ENCODE results near the gene KCNA5. TPM values are rescaled to one million over a fixed set of nuclear protein-coding genes. Genes with fewer than 3 reads are reported as not detected.

KCNA5 gene
- total and polyA plus RNA-seq, 11 donors, result 0.84 to 4.4 (median 2.3) TPM

DNA sequence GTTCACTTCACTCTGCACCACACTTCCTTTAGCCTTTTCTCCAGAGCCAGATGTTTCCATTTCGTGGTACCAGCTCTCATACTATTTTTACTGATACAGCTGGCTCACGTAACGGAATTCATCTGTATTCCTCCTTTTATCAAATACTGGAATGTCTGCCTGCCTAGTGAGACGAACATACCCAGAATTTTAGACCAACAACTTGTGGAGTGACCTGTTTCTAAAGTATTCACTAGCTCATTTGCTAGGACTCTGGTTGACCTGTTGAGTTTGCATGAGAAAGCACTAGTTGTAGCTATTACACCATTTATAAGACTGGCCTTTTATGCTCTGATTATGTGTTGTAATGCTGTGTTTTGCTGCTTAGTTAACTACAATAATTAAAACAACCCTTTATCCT lies 22.6 kb downstream of the KCNA5 start:
- no peak overlapping the region for H3K27ac ChIP-seq
- WGBS, 4 donors, result 59 to 70% (median 64%) methylated on average over 4 of the region's 4 CpGs
- peaks cover 0 to 3% (median 0%) of the 10 kb centered on the region in 9 donors for H3K27me3 ChIP-seq
- no peak for TF ChIP-seq POLR2A (IDR thresholded peaks at IDR 0.05)
- TF ChIP-seq, protein P1, sequence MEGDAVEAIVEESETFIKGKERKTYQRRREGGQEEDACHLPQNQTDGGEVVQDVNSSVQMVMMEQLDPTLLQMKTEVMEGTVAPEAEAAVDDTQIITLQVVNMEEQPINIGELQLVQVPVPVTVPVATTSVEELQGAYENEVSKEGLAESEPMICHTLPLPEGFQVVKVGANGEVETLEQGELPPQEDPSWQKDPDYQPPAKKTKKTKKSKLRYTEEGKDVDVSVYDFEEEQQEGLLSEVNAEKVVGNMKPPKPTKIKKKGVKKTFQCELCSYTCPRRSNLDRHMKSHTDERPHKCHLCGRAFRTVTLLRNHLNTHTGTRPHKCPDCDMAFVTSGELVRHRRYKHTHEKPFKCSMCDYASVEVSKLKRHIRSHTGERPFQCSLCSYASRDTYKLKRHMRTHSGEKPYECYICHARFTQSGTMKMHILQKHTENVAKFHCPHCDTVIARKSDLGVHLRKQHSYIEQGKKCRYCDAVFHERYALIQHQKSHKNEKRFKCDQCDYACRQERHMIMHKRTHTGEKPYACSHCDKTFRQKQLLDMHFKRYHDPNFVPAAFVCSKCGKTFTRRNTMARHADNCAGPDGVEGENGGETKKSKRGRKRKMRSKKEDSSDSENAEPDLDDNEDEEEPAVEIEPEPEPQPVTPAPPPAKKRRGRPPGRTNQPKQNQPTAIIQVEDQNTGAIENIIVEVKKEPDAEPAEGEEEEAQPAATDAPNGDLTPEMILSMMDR (IDR thresholded peaks at IDR 0.05), result no peak
- H3K4me1 ChIP-seq, result peaks cover 0 to 7% (median under 1%) of the 10 kb centered on the region in 12 donors
- intact Hi-C loops (cut with DNase I), result no loop called here
- no peak for ATAC-seq
- no peaks in the 10 kb centered on the region for H3K9me3 ChIP-seq
- no peaks in the 10 kb centered on the region for H3K36me3 ChIP-seq
- no peak overlapping the region for H3K4me3 ChIP-seq
- DNase-seq, result no peak

DNA sequence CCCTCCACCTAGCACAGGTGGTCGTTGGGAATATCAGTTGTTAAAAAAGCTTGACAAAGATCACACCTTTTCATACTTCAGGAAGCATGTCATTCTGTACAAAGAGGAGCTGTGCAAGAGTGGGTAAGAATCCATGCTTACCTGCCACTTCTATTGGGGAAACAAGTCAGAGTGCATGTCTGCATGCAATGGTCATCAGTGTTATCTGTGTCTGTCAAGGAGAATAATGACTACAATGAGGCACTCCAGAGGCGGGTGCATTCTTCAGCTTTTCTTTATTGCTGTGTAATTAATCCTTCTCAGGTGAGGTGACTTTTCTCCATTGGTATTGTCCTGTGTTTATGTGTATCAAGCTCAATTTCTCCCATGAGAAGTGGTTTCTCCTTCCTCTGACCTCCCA lies 24.4 kb downstream of the KCNA5 start:
- ATAC-seq (no peak), DNase-seq (no peak)
- H3K27me3 ChIP-seq, result peaks cover 0 to 3% (median 0%) of the 10 kb centered on the region in 9 donors
- H3K4me1 ChIP-seq, result peaks cover 0 to 4% (median 0%) of the 10 kb centered on the region in 12 donors
- intact Hi-C loops (cut with DNase I), result no loop called here
- no peak overlapping the region for H3K4me3 ChIP-seq
- no peak overlapping the region for H3K27ac ChIP-seq
- TF ChIP-seq POLR2A (IDR thresholded peaks at IDR 0.05), result no peak
- TF ChIP-seq, protein P1 (IDR thresholded peaks at IDR 0.05), result no peak
- H3K36me3 ChIP-seq, result no peaks in the 10 kb centered on the region
- 68 to 87% (median 70%) methylated on average over 2 of the region's 2 CpGs for WGBS, 4 donors
- H3K9me3 ChIP-seq, result no peaks in the 10 kb centered on the region

DNA sequence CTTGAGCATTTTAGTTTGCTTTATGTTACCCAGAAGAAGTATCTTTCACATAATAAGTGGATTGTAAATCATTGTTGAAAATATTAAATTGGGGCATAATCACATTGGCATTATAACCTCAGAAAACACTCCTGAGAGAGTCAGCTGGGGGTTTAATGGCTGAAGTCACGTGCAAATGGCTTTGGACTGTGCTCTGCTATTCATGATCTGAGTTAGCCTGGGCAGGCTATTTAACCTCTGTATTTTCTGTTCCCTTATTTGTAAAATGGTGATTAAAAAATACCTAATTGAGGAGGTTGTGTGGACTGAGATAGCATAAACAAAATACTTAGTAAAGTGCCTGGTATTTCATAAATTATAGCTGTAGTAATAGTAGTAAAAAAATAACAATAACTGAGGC lies 24.9 kb downstream of the KCNA5 start:
- ATAC-seq (no peak), DNase-seq (no peak)
- WGBS, 4 donors, result 90 to 97% (median 93%) methylated on average over 1 of the region's 1 CpG
- Histone ChIP-seq H3K9me3 (no peaks in the 10 kb centered on the region), H3K4me1 (peaks cover 0 to 4% (median 0%) of the 10 kb centered on the region in 12 donors), H3K27me3 (peaks cover 0 to 3% (median 0%) of the 10 kb centered on the region in 9 donors), H3K4me3 (no peak overlapping the region), H3K36me3 (no peaks in the 10 kb centered on the region), H3K27ac (no peak overlapping the region)
- intact Hi-C loops (cut with DNase I), result no loop called here
- no peak for TF ChIP-seq POLR2A (IDR thresholded peaks at IDR 0.05)
- TF ChIP-seq, protein P1 (IDR thresholded peaks at IDR 0.05), result no peak

DNA sequence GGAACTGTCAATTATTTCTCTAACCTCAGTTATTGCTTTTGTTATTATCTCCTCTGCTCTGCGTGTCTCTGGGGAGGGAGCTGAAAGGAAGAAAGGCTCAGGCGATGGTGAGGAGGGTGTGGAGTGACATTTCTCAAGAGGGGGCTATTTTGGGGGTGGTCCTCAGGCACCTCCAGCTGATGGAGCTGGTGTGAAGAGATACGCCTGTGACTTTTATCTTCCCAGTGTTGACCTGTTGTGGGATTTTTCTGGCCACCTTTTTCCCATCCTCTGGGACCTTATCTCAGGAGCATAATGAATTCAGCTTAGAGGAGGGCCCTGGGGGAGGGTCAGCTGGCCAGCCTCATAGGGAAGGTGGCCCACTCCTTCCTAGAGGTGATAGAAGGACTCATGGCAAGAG lies 26.4 kb downstream of the KCNA5 start:
- no peak for TF ChIP-seq POLR2A (IDR thresholded peaks at IDR 0.05)
- TF ChIP-seq, protein P1 (IDR thresholded peaks at IDR 0.05), result no peak
- intact Hi-C loops (cut with DNase I), result no loop called here
- no peaks in the 10 kb centered on the region for H3K27me3 ChIP-seq
- no peaks in the 10 kb centered on the region for H3K36me3 ChIP-seq
- H3K9me3 ChIP-seq, result no peaks in the 10 kb centered on the region
- ATAC-seq (no peak), DNase-seq (no peak)
- no peak overlapping the region for H3K4me3 ChIP-seq
- 67 to 75% (median 73%) methylated on average over 3 of the region's 3 CpGs for WGBS, 4 donors
- no peak overlapping the region for H3K27ac ChIP-seq
- no peaks in the 10 kb centered on the region for H3K4me1 ChIP-seq

Data from heart left ventricle (tissue), 16 donors.